Stimulated activated CD4-positive, alpha-beta T cell treated with anti-CD3 and anti-CD28 coated beads, Interleukin-15, amount 100 ng/mL, for 48 hours (primary cell): ENCODE data around the gene LFNG.

Source experiments
- DNase-seq, 2 donors: peaks; one replicate each; pipeline ENCODE4 v3.0.0-alpha.2; 2020; ENCODE audit warnings: low read depth in 2 of 2

LFNG gene

DNA sequence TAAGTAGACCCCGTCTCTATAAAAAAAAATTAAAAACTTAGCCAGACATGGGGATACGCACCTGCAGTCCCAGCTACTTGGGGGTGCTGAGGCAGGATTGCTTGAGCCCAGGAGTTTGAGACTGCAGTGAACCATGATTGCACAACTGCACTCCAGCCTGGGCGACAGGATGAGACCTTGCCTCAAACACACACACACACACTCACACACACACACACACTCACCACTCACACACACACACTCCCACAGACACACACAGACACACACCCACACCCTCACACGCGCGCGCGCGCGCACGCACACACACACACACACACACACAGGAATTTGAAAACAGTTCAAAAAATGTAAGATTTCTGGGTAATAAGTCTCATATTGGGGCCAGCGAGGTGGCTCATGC, 34.7 kb upstream of the LFNG start:
- DNase-seq, result no peak

- DNase-seq, result no peak
These were observed 31.8 kb upstream of the LFNG start for GRCh38 chr7:2487586-2488271.

DNA sequence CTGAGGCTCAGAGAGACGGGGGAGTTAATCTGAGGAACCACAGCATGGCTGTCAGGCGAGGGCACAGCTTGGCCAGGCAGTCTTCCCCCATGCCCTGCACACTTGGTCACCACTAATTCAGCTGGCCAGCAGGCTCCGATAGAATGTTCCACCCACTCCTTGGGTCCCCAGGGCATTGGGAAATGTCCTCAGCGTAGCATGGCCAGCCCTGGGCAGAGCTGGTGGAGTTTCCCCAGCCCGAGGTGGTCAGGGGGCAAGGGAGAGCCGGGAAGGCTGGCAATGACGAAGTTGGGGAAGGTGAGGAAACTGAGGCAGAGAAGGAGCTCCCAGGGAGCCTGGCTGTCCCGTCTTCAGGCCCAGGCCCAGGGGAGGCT, 31.3 kb upstream of the LFNG start:
- no peak for DNase-seq

GRCh38 chr7:2488681-2489080, 30.9 kb upstream of the LFNG start:
- DNase-seq, result no peak

DNA sequence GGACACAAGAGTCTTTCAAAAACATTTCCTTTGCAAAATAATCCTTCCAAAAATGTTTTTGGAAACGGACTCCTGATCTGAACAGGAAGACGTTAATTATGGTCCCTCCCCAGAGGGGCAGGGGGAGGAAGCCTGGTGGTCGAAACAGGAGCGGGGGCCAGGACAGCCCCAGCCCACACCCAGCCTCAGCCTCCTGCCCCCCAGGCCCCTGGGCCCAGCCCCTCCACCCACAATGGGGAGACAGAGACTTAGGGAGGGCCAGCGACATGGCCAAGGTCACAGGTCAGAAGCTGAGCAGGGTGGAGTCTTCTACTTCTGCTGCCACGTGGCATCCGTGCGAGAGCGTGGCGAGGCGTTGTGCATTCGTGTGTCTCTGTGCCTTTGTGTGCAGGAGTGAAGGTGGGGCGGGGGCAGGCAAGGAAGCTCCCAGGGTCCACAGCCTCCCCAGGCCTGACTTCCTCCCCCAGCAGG, 29.4 kb upstream of the LFNG start:
- DNase-seq, result no peak

DNA sequence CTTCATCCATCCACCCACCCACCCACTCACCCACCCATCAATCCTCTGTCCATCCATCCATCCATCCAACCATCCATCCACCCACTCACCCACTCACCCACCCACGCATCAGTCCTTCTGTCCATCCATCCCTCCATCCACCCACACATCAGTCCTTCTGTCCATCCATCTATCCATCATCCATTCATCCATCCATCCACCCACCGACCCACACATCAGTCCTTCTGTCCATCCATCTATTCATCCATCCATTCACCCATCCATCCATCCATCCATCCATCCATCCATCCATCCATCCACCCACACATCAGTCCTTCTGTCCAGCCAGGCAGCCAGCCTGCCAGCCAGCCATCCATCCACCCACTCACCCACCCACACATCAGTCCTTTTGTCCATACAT, 27.5 kb upstream of the LFNG start:
- DNase-seq, result no peak

DNA sequence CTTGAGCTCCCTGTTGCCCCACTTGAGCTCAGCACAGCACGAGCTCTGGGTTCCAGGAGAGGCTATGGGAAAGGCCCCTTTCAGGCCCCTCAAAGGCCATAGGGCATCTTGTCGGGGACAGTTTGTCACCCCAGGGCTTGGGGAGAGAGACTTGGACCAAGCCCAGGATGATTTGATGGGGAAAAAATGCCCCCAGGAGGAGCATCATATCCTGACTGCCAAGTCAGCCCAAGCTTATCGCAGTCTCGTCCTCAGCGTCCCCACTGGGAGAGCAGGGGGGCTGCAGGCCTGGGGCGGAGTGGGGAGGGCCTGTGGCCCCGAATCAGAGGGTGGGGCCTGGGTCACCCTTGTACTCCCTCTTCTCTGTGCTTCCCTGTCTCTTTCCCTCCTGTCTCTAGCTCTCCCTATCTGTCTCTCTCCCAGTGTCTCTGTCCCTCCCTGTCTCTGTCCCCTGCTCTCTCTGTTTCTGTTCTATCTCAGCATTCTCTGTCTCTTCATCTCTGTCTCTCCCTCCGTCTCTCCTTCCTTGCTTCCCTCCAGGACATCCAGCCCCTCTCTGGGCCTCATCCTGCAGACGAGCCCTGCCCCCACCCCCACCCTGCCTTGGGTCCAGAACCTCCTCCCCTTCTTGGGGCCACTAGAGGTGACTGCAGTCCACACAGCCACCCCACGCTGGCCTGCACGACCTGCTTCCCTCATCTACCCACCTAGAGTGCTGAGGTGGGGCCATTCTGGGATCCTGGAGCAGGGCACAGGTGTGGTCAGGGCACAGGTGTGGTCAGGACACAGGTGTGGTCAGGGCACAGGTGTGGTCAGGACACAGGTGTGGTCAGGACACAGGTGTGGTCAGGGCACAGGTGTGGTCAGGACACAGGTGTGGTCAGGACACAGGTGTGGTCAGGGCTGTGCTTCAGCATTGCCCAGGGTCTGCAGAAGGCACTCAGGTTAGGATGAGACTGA, 26.1 kb upstream of the LFNG start:
- no peak for DNase-seq

DNA sequence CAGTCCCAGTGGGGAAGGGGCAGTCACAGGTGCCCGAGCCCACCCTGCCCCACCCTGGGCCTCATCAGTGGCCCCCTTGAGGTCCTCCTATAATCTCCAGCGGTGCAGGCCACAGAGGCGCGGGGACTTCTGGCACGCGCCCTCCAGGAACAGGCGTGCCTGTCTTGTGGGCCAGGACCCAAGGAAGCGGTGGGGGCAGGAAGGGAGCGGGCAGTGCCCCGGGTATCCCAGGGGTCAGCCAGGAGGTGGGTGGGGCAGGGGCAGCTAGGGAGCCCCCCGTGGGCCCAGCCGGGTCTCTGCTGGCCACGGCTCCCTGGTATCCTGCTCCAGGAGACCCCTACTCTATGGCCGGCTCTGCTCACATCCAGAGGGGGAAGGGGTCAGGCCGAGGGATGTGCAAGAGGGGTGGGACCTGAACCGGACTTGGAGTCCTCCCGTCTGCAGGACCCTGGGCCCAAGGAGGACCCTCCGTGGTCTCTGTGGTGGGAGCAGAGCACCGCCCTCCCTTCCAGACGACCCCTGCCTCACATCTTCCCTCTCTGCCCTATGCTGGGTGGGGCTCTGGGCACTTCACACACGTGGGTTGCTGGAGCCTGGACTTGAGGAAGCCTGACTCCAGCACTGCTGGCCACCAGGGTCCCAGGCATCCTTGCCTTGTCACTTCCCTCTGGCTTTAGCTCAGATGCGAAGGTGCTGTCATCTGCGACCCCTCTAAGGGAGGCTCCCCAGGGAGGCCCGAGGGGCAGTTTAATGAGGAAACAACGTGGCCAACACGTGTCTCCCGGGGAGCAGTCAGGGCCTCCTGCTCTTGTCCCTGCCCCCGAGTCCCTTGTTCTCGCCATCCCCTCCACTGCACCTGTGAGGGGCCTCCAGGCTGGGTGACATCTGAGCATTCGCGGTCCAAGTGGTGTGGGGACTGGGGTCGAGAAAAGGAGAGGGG, 25.1 kb upstream of the LFNG start:
- DNase-seq, result no peak

- no peak for DNase-seq
These were observed 23.9 kb upstream of the LFNG start for GRCh38 chr7:2495418-2496299.

DNA sequence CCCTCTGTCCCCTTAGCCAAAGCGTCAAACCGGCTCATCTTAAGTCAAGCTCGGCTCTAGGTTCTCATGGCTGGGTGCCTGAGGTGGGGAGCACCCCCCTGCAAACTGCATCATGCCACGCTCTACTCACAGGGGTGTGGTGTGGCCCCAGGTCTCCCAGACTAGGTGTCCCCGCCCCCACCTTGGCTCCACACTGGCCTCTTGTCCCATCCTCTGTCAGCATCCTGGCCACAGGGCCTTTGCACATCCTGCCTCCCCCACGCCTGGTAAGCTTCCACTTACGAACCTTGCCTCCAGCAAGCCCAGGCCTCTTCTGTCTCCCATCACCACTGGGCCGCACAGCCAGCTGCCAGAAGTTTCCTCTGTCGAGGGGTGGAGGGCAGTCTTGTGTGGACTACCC, 23.2 kb upstream of the LFNG start:
- DNase-seq, result no peak

DNA sequence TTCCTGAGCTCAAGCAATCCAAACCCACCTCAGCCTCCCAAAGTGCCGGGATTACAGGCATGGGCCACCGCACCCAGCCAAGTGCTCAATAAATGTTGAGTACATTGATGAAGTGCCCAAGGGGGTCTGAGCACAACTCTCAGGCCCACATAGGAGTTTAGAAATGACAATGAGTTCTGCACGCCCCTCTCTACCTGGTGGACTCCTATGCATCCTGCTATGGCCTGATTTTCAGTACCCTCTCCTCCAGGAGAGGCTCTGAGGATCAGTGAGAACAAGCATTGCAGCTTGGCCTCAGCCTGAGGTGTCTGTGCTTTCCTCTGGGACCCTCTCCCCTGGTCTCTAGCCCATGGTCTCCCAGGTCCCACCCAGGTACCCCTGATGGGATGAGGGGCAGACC, 22.5 kb upstream of the LFNG start:
- DNase-seq, result no peak

DNA sequence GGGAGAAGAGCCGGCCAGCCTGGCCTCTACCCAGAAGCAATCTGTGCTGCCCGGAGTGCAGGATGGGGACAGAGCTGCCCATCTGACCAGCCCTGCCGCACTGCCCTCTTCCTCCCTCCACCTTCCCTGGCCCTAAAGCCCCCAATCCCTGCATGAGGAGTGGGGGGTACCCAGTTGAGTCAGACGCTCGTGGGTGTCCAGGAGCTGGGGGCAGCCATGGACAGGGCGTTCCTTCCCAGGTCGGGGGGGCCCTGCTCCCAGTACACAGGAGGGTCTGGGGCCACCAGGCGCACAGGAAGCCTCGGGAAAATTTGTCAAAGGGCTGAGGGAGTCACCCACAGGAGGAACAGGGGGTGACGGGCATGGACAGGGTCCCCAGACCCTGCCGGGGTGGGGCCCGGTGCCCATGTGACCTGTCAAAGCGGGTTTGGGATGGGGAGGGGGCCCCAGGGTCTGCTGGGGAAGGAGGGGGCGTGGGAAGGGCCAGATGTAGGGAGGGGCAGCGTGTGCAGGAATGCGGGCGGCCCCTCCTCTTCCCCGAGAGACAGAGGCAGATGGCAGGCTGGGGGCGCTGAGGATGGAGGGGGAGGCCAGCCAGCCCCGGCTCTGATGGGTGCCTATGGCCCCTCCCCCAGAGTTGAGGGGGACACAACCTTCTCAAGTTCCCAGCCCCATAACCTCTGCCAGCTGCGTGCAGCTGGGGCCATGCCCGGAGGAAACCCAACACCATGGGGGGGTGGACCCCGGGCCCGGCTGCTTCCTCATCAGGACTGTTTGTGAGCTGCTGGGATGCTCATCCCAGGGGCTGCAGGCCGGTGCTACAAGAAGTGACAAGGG, 21.9 kb upstream of the LFNG start:
- DNase-seq, result no peak

GRCh38 chr7:2498708-2499107, 20.9 kb upstream of the LFNG start:
- DNase-seq, result no peak

GRCh38 chr7:2499181-2499580, 20.4 kb upstream of the LFNG start:
- no peak for DNase-seq

DNA sequence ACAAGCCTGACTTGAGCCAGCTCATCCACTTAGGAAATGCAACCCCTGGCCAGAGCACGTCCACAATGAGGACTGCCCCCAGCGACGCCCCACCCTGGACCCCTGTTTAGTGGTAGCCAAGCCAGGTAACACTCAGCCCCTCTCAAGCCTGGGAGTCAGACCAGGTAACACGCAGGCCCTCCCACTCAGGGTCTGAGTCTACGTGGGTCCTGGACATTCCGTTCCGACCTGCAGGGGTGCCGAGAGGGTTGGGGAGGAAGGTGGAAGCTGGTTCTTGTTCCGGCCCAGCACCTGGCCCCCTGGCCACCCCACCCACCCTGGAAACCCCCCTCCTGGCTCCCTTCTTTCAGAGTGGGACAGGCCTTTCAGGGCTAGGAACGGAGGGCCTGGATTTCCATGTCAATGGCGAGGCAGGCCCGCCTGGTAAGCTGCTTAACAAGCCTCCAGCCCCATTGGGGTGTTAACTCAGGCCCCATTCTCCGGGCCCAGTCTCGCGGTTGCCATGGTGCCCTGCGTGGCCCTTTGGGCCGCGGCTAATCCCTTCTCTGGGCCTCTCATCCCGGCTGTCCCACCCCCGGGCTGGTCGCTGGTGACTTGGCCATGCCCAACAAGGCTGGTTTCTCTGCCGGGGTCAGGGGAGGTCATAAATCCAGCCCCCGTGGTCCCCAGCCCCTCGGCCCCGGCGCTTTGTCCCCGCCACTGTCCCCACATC, 19.7 kb upstream of the LFNG start:
- no peak for DNase-seq

GRCh38 chr7:2500701-2501100, 18.9 kb upstream of the LFNG start:
- DNase-seq, result no peak

DNA sequence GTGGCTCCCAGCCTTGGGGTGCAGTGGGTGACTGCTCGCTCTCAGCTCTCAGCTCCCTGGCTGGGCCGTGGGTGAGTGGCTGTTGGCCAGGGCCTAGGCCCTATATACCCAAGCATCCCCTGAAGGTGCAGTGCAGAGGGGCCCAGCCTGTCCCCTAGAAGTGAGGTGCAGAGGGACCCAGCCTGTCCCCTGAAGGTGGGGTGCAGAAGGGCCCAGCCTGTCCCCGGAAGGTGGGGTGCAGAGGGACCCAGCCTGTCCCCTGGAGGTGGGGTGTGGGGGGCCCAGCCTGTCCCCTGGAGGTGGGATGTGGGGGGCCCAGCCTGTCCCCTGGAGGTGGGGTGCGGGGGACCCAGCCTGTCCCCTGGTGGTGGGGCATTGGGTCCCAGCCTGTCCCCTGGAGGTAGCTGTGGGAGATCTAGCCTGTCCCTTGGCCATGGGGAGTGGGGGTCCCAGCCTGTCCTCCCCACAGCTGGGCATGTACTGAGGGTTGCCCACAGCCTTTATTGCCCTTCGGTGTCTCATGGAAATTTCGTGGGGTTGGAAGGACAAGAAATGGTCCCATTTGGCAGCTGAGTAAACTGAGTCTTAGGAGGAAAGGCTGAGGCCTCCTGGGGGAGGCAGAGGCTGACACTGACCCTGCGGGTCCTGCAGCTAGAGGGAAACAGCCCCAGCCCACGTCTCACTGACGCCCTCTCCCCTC, 17.5 kb upstream of the LFNG start:
- DNase-seq, result no peak

DNA sequence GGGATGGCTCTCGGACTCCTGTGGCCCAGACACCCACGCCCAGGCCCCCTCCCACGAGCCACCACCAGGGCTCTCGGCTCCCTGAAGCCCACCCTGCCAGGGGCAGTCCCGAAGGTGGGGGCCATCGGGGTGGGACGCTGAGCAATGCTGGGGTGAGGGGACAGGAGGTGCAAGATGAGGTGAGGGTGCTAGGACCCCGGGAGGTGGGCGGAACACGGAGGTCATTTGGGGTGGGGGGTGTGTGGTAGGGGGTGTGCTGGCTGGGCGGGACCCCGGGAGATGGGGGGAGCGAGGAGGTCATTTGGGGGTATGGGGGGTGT, 17.0 kb upstream of the LFNG start:
- no peak for DNase-seq
